GM18526 (cell line): Measurements from ENCODE around the gene RTEL1.

Experiments used
- POLR2A ChIP-seq: IDR thresholded peaks from 3 replicates; pipeline ENCODE4 v1.6.1; 2011; ENCODE audit not compliant: insufficient read length; ENCODE audit errors: extremely low read depth

Gene RTEL1

DNA sequence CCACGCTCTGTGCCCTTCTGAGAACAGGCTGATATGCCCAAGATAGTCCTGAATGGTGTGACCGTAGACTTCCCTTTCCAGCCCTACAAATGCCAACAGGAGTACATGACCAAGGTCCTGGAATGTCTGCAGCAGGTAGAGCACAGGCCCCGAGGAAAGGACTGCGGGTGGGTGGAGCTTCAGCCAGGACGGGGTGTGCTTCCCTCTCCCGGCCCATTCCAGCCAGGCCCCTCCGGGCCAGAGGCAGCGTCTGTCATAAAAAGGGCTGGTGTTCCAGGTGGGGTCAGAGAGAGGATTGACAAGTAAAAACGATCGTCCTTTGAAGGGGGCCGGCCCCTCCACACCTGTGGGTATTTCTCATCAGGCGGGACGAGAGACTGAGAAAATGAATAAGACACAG lies 1.3 kb downstream of the RTEL1 start:
- TF ChIP-seq POLR2A, result no peak

DNA sequence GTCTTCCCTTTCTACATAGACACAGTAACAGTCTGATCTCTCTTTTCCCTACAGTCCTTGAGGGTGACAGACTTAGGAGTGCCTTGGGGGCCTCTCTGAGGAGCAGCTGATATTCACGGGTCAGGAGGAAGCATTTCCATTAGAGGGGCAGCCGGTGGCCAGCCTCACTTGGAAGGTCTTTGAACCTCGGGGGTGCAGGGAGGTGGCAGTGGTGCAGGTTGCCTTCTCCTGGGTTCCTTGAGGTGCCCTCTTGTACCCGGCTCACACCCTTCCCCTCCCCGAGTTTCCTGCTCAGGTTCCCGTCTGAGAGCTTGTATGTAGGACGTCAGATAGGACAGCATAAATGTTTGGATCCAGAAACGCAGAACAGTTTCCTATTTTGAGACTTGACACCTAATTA lies 2.5 kb downstream of the RTEL1 start:
- no peak for TF ChIP-seq POLR2A

DNA sequence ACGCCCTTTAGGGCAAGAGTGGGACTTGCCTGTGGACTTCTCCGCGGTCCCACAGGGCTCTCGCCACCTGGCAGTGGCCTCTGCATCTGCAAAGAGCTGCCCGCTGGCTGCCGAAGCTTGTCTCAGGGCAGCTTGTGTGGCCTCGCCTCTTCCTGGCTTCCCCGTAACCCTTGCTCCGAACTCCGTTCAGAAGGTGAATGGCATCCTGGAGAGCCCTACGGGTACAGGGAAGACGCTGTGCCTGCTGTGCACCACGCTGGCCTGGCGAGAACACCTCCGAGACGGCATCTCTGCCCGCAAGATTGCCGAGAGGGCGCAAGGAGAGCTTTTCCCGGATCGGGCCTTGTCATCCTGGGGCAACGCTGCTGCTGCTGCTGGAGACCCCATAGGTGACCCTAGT lies 3.0 kb downstream of the RTEL1 start:
- no peak for TF ChIP-seq POLR2A

DNA sequence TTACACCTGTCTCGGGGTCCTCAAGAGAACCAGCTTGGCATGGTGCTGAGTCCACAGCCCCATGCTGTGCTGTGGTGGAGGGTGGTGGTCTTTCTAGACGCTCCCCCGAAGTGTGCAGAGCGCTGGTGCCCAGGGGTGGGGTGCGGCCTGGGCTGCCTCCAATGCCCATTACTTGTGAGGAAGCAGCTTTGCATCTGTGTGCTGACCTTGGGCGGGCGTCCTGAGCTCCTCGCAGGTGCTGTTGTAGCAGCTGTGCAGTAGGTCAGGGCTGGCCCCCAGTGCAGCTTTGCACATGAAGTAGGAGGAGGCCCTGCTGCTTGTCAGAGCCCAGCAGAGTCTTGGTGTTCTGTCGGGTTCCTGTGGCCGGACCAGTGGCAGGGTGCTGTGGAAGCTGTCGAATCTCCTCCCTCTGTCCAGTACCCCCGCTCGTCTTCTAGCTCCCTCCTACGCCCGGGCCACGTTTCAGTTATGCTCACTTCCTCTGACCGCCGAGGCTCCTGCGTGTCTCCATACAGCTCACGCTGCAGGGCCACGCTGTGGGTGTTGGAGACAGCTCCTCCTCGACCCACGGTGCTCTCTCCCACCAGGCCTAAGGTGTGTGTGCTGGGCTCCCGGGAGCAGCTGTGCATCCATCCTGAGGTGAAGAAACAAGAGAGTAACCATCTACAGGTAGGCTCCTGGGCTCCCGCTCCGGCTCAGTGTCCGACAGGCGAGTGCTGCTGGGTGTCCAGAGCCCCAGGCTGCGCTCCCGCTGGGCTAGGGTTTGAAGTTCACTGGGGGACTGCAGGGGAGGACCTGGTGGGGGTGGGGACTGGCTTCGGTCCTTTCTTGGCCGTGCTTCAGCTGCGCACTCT lies 4.1 kb downstream of the RTEL1 start:
- TF ChIP-seq POLR2A, result no peak

GRCh38 chr20:63662813-63663189 lies 4.7 kb downstream of the RTEL1 start:
- TF ChIP-seq POLR2A, result no peak

DNA sequence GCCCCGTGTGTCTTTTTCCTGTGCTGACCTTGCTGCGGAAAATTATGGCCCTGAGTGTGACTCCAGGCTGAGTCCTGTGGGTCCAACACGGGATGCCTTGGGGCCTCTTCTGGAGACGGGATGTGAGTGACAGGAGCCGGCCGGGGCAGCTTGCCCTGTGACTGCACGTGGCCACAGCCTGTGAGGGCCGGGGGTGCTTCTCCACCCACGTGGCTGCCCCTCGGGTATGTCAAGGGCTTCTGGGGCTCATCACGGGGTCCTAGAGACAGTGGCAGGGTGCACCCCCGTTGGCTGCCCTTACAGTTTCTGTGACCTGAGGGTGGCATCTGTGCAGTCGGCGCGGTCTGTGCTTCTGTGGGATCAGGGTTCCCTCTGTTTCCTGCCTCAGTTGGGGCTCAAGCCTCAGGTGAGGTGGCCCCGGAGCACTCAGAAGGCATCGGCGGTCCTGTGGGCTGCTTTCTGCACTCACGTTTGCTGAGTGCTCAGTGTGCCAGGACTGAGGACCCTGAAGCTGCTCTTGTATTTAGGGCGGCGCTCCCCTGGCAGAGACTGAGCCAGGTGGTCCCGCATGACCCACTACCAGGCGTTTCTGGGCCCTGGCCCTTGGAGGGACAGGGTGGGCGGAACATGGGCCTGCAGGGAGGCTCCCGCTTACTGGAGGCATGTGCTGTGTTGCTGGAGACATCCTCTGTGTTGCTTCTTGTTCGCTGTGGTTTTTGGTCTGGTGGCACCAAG lies 5.4 kb downstream of the RTEL1 start:
- TF ChIP-seq POLR2A, result no peak

GRCh38 chr20:63664143-63664851 lies 6.2 kb downstream of the RTEL1 start:
- no peak for TF ChIP-seq POLR2A

- TF ChIP-seq POLR2A, result no peak
These were observed 6.9 kb downstream of the RTEL1 start for GRCh38 chr20:63664861-63665594.

- TF ChIP-seq POLR2A, result no peak
These were observed 7.6 kb downstream of the RTEL1 start for GRCh38 chr20:63665708-63666107.

DNA sequence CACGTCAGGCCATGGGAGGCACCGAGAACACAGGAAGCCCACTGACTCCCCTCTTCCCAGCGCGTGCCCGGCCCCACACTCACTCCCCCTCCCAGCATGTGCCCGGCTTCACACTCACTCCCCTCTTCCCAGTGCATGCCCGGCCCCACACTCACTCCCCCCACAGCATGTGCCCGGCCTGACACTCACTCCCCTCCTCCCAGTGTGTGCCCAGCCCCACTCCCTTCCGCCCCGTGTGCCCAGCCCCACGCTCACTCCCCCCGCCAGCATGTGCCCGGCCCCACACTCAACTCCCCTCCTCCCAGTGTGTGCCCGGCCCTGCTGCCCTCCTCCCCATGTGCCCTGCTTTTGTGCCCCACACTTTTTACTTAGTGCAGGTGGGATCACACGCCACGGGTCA lies 9.7 kb downstream of the RTEL1 start:
- no peak for TF ChIP-seq POLR2A

- TF ChIP-seq POLR2A, result no peak
These were observed 10.2 kb downstream of the RTEL1 start for GRCh38 chr20:63668351-63668750.

GRCh38 chr20:63672666-63673065 lies 14.6 kb downstream of the RTEL1 start:
- TF ChIP-seq POLR2A, result no peak

DNA sequence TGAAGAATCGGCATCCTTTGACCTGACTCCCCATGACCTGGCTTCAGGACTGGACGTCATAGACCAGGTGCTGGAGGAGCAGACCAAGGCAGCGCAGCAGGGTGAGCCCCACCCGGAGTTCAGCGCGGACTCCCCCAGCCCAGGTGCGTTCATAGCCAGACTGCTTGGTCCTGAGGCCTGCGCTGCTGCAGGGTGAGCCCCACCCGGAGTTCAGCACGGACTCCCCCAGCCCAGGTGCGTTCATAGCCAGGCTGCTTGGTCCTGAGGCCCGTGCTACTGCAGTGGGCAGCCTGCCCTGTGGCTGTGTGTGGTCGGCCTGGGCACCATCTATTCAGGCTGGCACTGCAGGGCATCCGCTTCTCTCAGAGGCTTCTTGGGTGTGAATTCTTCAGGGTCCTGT lies 15.8 kb downstream of the RTEL1 start:
- no peak for TF ChIP-seq POLR2A

- TF ChIP-seq POLR2A, result no peak
These were observed 17.7 kb downstream of the RTEL1 start for GRCh38 chr20:63675681-63676368.

- TF ChIP-seq POLR2A, result no peak
These were observed 20.0 kb downstream of the RTEL1 start for GRCh38 chr20:63678071-63678470.
